NCI-H748 treated with DMSO at 0.1 percent for 48 hours (cell line): ENCODE data around the gene ZKSCAN4.
A peak's percentile ranks its signal among the peaks of the same experiment; 100 is the strongest.

Experiments
- DNase-seq: peaks from one replicate; lab custom pipeline; 2025; lab: John Stamatoyannopoulos, UW

Gene ZKSCAN4

DNA sequence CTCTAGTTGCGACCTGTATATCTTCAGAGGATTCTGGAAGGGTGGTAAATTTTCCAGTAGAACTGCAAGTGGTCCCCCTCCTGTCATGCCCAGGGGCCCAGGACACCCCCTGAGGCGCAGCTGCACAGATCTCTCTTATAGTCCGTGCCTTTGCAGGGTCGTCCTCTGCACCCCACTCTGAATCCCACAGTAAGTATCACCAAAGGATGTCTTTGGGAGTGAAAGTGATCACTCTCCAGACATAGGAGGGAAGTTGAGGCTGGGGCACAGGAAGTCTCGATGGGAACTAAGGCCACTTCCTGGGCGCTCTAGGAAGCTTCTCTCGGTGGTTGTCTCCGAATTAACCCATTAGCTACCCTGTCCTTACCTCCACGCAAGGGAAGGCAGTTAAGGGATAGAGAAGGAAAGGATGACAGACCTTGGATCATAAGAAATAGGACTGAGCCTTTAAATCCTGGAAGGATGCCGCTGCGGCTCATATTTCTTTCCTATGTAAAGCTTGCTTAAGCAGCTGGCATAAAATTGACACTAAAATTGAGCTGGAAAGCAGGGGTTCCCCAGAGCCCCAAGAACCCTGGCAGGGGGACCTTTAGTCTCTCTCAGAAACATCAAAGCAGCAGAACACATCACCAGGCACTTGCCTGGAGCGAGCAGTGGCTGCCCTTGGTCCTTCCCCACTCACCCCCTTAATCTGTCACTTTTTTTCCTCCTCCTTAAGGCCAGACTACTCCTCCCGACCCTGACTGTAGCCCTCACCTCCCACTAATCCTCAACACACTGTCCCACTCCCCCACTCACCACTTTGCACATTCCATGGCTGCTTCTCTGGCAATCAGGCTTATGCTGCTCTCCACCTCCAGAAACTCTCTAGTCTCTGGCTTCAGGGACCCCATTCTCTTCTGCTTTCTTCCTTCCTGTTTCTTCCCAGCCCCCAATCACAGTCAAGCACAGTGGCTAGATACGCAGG is at the start of gene ZKSCAN4:
ZKSCAN4 (minus strand) TSS at position 261 of the 967 bp plus-strand sequence. CDS start 289 bp downstream, outside the sequence.
- peak; percentile 79 for DNase-seq

GRCh38 chr6:28296520-28297060 is 44.5 kb upstream of the ZKSCAN4 start:
- no peak for DNase-seq

DNA sequence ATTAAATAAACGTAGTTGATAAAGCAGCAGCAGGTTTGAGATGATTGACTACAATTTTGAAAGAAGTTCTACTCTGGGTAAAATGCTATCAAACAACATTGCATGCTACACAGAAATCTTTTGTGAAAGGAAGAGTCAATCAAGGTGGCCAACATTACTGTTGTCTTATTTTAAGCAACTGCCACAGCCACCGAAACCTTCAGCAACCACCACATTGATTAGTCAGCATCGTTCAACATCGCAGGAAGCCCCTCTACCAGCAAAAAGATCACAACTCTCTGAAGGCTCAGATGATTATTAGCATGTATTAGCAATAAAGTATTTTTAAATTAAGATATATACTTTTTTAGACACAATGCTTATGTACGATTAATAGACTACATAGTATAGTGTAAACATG is 43.3 kb upstream of the ZKSCAN4 start:
- no peak for DNase-seq

GRCh38 chr6:28291573-28291972 is 39.5 kb upstream of the ZKSCAN4 start:
- no peak for DNase-seq

- no peak for DNase-seq
These were observed 30.9 kb upstream of the ZKSCAN4 start for GRCh38 chr6:28282926-28283325.

DNA sequence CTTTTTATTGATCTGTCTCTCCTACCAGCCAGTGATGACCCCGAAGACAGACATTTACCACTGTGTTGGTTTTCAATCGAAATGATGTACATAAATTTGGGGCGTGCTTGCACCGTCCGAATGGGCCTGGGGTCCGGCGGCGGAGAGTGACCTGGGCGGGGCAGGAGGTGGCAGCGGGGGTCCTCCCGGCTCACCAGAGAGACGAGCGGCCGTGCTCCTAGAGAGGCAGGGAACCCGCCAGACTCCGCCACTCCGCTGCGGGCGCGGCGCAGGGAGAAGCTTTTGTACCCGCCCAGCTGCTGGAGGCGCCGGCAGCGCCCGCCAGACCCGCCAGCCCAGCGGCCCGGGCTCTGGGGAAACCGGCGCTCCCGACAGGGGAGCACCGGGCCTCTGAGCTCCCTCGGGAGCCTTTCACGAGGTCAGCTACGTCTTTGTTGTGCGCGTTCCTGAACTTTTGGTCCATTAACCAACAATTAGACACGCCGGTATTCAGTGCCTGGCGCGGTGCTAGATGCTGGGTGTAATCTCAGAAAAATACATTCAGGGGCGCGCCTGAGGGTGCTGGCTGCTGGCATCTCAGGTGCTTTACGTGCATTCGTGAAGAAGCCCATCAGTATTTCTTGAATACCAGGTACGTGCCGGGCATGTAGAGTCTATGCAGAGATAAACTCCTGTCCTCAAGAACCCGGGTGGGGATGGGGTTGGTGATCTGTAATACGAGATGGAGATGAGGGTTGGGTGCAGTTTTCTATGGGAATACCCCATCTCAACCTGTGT is 29.4 kb upstream of the ZKSCAN4 start, which contains the start of gene PGBD1:
PGBD1 (plus strand) TSS at position 285 of the 777 bp plus-strand sequence. CDS start 2,242 bp downstream, outside the sequence.
- DNase-seq: peak; percentile 66

DNA sequence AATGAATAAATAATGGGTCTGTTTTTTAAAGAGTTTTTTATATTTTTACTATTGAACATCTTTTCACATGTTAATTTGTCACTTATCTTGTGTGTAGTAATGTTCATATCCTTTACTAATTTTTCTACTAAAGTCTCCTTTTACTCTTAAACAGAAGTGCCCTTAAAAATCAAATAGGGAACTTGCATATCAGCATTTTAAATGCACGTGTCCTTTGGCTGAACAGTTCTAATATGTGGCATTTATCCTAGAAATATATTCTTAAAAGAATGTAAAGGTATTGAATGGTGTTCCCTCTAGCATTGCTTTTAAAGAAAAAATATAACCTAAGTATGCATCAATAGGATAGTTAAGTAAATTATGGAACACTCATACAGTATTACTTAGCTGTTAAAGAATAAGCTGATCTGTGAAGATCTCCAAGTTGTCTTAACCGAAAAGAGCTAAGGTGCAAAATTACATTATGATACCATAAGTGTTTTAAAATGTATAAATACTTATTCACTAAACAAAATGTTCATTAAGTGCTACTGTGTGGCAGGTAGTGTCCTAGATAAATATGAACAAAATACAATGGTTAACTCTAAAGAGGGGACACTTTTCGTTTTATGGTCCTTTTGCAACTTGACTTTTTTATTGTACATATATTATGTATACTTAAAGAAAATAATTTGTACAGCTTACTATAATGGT is 28.7 kb upstream of the ZKSCAN4 start:
- DNase-seq: peak; percentile 30

DNA sequence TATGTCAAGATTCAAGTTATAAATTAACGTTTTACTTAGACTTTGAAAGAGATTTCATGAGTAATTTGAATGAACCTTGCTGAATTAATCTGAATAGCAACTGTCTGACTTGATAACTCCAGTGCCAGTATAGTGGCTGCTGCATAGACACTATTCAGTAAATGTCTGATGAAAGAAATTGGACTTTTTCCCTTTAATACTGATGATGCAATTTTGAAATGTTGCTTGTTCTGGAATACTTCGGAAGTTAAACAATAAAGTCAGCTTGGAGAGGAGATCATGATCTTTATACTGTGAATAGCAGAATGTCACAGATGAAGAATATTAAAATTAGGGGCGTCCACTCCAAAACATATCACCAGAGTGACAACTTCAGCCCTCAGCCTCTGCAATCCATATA is 25.7 kb upstream of the ZKSCAN4 start:
- DNase-seq: no peak

- no peak for DNase-seq
These were observed 22.8 kb upstream of the ZKSCAN4 start for GRCh38 chr6:28274888-28275287.

DNA sequence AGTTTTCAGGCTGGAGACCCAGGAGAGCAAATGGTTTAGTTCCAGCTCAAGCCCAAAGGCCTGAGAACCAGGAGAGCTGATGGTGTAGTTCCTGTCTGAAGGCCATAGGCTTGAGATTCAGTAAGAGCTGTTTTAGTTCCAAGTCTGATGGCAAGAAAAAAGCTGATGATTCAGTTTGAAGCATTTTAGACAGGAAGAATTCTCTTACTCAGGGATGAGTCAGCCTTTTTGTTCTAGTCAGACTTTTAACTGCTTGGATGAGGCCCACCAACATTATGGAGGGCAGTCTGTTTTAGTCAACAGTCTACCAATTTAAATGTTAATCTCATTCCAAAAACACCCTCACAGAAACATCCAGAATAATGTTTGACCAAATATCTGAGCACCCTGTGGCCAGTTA is 17.4 kb upstream of the ZKSCAN4 start:
- DNase-seq: no peak

- no peak for DNase-seq
These were observed 15.6 kb upstream of the ZKSCAN4 start for GRCh38 chr6:28267695-28268059.

DNA sequence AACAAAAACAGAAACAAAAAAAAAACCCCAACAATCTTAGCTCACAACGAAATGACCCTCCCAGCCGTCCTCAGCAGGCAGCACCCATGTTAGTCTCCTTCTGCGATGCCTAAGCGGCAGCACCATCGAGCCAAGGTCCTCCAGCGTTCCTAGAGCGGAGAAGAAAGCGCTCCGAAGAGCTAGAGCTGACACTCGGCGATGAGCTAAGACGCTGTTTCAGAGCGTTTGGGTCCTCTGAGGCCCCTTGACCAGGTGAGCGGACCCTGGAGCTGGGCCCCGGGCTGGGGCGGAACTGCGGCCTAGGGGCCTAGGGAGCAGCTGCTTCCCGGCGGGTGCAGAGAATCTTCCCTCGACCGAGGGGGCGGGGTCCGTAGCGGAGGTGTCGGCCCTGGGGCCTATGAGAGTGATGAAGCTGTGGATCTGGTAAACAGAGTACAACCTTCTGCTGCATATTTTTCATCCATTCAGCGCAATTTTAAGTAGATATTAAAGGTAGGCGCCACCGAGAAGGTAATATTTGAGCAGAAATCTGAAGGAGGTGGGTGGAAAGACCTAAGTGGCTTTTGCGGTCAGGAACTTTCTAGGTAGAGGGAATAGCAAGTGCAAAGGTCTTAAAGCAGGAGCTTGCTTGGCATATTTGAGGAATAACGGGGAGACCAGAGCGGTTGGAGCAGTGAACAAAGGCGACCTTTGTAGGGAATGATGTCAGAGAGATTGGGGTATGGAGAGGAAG is 15.1 kb upstream of the ZKSCAN4 start, which contains the start of gene ZSCAN26:
ZSCAN26 (plus strand) TSS at position 182 of the 733 bp plus-strand sequence. CDS start 4,777 bp downstream, outside the sequence.
- peak; percentile 89 for DNase-seq

- DNase-seq: no peak
These were observed 14.5 kb upstream of the ZKSCAN4 start for GRCh38 chr6:28266563-28266961.

DNA sequence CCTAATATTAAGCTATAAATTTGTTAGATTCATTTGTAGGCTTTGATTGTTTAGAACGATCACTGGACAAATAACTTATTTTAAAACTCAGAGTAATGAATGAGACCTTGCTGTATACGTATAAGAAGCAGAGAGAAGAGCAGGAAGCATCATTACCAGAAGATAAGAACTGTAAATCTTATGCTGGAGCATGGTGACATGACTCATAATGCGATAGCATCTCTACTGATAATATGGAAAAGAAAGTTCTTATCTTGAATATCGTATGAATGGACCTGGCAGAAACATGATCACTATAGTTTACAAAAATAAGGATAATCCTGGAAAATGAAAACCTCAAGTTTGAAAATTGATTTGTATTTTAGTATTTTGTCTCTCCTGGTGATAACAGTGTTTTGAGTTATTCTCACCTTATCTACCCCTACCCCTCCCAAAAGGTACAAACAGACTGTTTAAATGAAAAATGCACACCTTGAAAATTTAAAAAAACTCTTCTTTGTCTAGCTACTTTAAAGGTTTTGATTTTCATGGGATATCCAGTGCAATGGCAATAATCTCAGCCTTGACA is 12.8 kb upstream of the ZKSCAN4 start:
- DNase-seq: no peak

- DNase-seq: no peak
These were observed 11.9 kb upstream of the ZKSCAN4 start for GRCh38 chr6:28263922-28264321.

DNA sequence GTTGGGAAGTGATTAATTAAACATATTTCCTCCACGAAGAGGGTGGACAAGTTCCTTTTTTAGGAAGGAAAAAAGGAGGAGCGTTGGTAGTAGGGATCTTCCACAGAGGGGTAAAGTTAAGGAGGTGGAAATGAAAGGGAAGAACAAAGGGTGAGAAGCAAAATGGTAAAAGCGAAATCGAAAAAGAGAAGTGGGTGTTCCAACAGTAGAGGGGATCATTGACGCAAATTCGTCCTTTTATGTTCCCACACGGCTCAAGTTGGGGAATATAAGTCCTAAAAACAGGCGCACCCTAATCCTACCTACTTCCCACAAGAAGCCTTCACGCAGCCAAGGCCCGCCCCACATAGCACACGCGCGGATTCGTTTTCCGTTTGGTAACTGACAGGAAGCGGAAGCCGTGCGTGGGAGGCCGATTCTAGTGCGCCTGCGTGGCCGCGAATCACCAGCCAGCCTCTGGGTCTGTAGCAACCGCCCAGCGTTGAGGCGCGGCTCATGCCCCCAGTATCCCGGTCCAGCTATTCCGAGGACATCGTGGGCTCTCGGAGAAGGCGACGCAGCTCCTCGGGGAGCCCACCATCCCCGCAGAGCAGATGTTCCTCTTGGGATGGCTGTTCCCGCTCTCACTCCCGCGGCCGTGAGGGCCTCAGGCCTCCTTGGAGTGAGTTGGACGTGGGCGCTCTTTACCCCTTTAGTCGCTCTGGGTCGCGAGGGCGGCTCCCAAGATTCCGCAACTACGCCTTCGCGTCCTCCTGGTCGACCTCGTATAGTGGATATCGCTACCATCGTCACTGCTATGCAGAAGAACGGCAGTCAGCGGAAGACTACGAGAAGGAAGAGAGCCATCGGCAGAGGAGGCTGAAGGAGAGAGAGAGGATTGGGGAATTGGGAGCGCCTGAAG is 7.1 kb upstream of the ZKSCAN4 start, which contains the start of gene NKAPL:
NKAPL (plus strand) TSS at position 421 of the 901 bp plus-strand sequence; CDS start at position 496, 75 bp downstream.
- DNase-seq: no peak

DNA sequence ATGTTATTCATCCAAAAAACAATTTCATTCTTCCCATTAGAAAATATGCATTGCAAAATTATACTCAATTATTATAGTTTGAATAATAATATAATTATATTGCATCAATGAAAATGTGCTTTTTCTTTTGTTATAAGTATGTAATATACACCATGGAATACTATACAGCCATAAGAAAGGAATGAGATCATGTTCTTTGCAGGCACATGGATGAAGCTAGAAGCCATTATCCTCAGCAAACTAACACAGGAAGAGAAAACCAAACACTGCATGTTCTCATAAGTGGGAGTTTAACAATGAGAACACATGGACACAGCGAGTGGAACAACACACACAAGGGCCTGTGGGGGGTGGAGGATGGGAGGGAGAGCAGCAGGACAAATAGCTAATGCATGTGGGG is 5.0 kb upstream of the ZKSCAN4 start:
- no peak for DNase-seq

GRCh38 chr6:28254121-28254519 is 2.1 kb upstream of the ZKSCAN4 start:
- DNase-seq: no peak

DNA sequence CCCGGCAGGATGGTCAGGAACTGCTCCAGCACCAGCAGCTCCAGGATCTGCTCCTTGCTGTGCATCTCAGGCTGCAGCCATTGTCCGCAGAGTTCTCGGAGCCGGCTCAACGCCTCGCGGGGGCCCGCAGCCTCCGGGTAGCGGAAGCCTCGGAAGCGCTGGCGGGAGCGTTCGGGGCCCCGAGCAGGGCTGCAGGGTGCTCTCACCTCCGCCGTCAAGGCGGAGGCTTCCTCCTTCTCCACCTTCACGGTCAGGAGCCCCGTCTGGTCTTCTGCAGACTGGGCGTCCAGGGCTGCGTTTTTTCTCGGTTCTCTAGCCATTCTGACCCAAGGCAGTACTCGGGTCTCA is 434 bp downstream of the ZKSCAN4 start:
- no peak for DNase-seq

GRCh38 chr6:28250747-28251146 is 1.3 kb downstream of the ZKSCAN4 start:
- no peak for DNase-seq
